SU-DHL-6 (cell line): ENCODE data around the gene MYMK.

Source experiments
- H2AFZ ChIP-seq: fragments of 200-600 bp; sonication (generic); 2 replicates; pipeline ENCODE4 v1.6.1; 2014; ENCODE audit warnings: low read depth, mild to moderate bottlenecking, moderate library complexity, mixed read lengths, antibody characterized with exemption, low read length; ENCODE audit not compliant: severe bottlenecking
- H3F3A ChIP-seq: fragments of 200-600 bp; shearing (Covaris generic); 2 replicates; pipeline ENCODE4 v1.6.0; 2016; ENCODE audit warnings: antibody characterized with exemption, mild to moderate bottlenecking; ENCODE audit not compliant: insufficient read depth
- H3K27ac ChIP-seq: fragments of 200-600 bp; sonication (generic); 2 replicates; pipeline ENCODE4 v1.5.1; 2016; ENCODE audit warnings: low read depth, mild to moderate bottlenecking, low read length, moderate library complexity, mixed read lengths
- H3K27me3 ChIP-seq: fragments of 200-600 bp; sonication (generic), shearing (Covaris generic); 2 replicates; pipeline ENCODE4 v1.6.0; 2014; ENCODE audit warnings: mild to moderate bottlenecking, low read length
- H3K36me3 ChIP-seq: fragments of 200-600 bp; sonication (generic); 2 replicates; pipeline ENCODE4 v1.6.1; 2014; ENCODE audit warnings: mild to moderate bottlenecking, low read length, mixed read lengths
- H3K4me2 ChIP-seq: fragments of 300-600, 200-600 bp; shearing (Covaris generic), sonication (generic); 2 replicates; pipeline ENCODE4 v1.6.0; 2014; ENCODE audit warnings: low read length, low read depth, mild to moderate bottlenecking; ENCODE audit not compliant: poor library complexity, severe bottlenecking
- H3K4me3 ChIP-seq: fragments of 200-600 bp; sonication (generic); 2 replicates; pipeline ENCODE4 v1.5.1; 2014; ENCODE audit warnings: antibody characterized with exemption, low read length, mild to moderate bottlenecking, mixed read lengths; ENCODE audit not compliant: insufficient read depth, poor library complexity, severe bottlenecking
- H3K79me2 ChIP-seq: fragments of 200-600 bp; sonication (generic); 2 replicates; pipeline ENCODE4 v1.6.1; 2014; ENCODE audit warnings: mild to moderate bottlenecking, low read length, moderate library complexity; ENCODE audit not compliant: insufficient read depth
- H3K9ac ChIP-seq: fragments of 200-600 bp; sonication (generic); 2 replicates; pipeline ENCODE4 v1.7.0; 2014; ENCODE audit warnings: mild to moderate bottlenecking, low read length
- H3K9me2 ChIP-seq: fragments of 200-600 bp; sonication (generic); replicated peaks from 2 replicates; pipeline ENCODE4 v1.6.1; 2014; ENCODE audit warnings: low read length; ENCODE audit not compliant: insufficient read depth
- H3K9me3 ChIP-seq: fragments of 200-600 bp; sonication (generic); 2 replicates; pipeline ENCODE4 v1.6.1; 2014; ENCODE audit warnings: low read length, mixed read lengths; ENCODE audit not compliant: insufficient read depth
- H4K20me1 ChIP-seq: fragments of 200-600 bp; sonication (generic); 2 replicates; pipeline ENCODE4 v1.6.1; 2014; ENCODE audit warnings: low read depth, mild to moderate bottlenecking, antibody characterized with exemption, low read length, moderate library complexity, mixed read lengths
- CTCF ChIP-seq: fragments of 200-600 bp; sonication (generic); IDR thresholded peaks from one replicate; pipeline ENCODE4 v1.5.1; 2017; ENCODE audit warnings: antibody characterized with exemption, mild to moderate bottlenecking, low read length, moderate library complexity; ENCODE audit not compliant: insufficient read depth, poor library complexity, severe bottlenecking
- EZH2phosphoT487 ChIP-seq: fragments of 200-600 bp; sonication (generic), shearing (Covaris generic); conservative IDR thresholded peaks from 2 replicates; pipeline ENCODE4 v1.6.1; 2018; ENCODE audit warnings: mild to moderate bottlenecking, antibody characterized with exemption, low read length, moderate library complexity, mixed read lengths

Gene MYMK

GRCh38 chr9:133560944-133561343 lies 36.2 kb upstream of the MYMK start:
- Histone ChIP-seq H3K79me2 (no peaks in the 10 kb centered on the region), H3K4me3 (no peak overlapping the region), H3F3A (no peaks in the 10 kb centered on the region), H3K9me2 (no peaks in the 10 kb centered on the region), H3K9ac (no peak overlapping the region), H2AFZ (no peak overlapping the region), H3K36me3 (no peaks in the 10 kb centered on the region), H3K4me2 (no peak overlapping the region), H3K27ac (no peak overlapping the region), H4K20me1 (no peaks in the 10 kb centered on the region), H3K27me3 (no peaks in the 10 kb centered on the region), H3K9me3 (no peaks in the 10 kb centered on the region)
- TF ChIP-seq CTCF: no peak
- TF ChIP-seq EZH2phosphoT487: no peak

- H3K79me2 ChIP-seq: no peaks in the 10 kb centered on the region
- no peaks in the 10 kb centered on the region for H3K27me3 ChIP-seq
- H2AFZ ChIP-seq: no peak overlapping the region
- H4K20me1 ChIP-seq: no peaks in the 10 kb centered on the region
- H3F3A ChIP-seq: no peaks in the 10 kb centered on the region
- TF ChIP-seq CTCF (no peak), EZH2phosphoT487 (no peak)
- no peak overlapping the region for H3K27ac ChIP-seq
- H3K9ac ChIP-seq: no peak overlapping the region
- no peak overlapping the region for H3K4me2 ChIP-seq
- H3K9me2 ChIP-seq: no peaks in the 10 kb centered on the region
- H3K9me3 ChIP-seq: no peaks in the 10 kb centered on the region
- H3K36me3 ChIP-seq: no peaks in the 10 kb centered on the region
- no peak overlapping the region for H3K4me3 ChIP-seq
These were observed 35.6 kb upstream of the MYMK start for GRCh38 chr9:133560311-133560710.

- Histone ChIP-seq H3K9ac (no peak overlapping the region), H3K4me2 (no peak overlapping the region), H4K20me1 (no peaks in the 10 kb centered on the region), H3K9me2 (no peaks in the 10 kb centered on the region), H3K27ac (no peak overlapping the region), H3K36me3 (no peaks in the 10 kb centered on the region), H2AFZ (no peak overlapping the region), H3K9me3 (no peaks in the 10 kb centered on the region), H3K27me3 (no peaks in the 10 kb centered on the region), H3F3A (no peaks in the 10 kb centered on the region), H3K79me2 (no peaks in the 10 kb centered on the region), H3K4me3 (no peak overlapping the region)
- TF ChIP-seq CTCF (no peak), EZH2phosphoT487 (no peak)
These were observed 33.7 kb upstream of the MYMK start for GRCh38 chr9:133558191-133559126.
